ENCODE measurements around the gene UBAC2.

GRCh38 chr13:99383511-99383921 is 182.9 kb downstream of the UBAC2 start:
- no peak for TF ChIP-seq CTCF (IDR thresholded peaks at IDR 0.05; ENCODE audit: borderline replicate concordance, extremely low read depth, low read length, poor library complexity, severe bottlenecking)
- no peak for TF ChIP-seq EZH2 (IDR thresholded peaks at IDR 0.05; ENCODE audit: borderline replicate concordance, low read depth, low read length, severe bottlenecking)

Data from DND-41 (cell line).